ENCODE results near the gene COMT.
A peak's percentile ranks its signal among the peaks of the same experiment; 100 is the strongest.

Gene COMT

GRCh38 chr22:19969141-19969928 lies 27.8 kb downstream of the COMT start:
- no peak for DNase-seq (ENCODE audit: low spot score)

GRCh38 chr22:19970031-19970478 lies 28.5 kb downstream of the COMT start:
- DNase-seq (ENCODE audit: low spot score): no peak

GRCh38 chr22:19970479-19971275 lies 29.1 kb downstream of the COMT start:
- DNase-seq (ENCODE audit: low spot score): peak; percentile 88

GRCh38 chr22:19971276-19972124 lies 29.9 kb downstream of the COMT start:
- no peak for DNase-seq (ENCODE audit: low spot score)

GRCh38 chr22:19972251-19972650 lies 30.7 kb downstream of the COMT start:
- DNase-seq (ENCODE audit: low spot score): no peak

GRCh38 chr22:19972652-19973550 lies 31.3 kb downstream of the COMT start:
- DNase-seq (ENCODE audit: low spot score): no peak

GRCh38 chr22:19973551-19974267 lies 32.1 kb downstream of the COMT start:
- DNase-seq (ENCODE audit: low spot score): no peak

- DNase-seq (ENCODE audit: low spot score): peak; percentile 79
Observed at GRCh38 chr22:19974268-19974861, 32.8 kb downstream of the COMT start.

- DNase-seq (ENCODE audit: low spot score): no peak
Observed at GRCh38 chr22:19974935-19975706, 33.5 kb downstream of the COMT start.

GRCh38 chr22:19975707-19976035 lies 34.1 kb downstream of the COMT start:
- DNase-seq (ENCODE audit: low spot score): no peak

- DNase-seq (ENCODE audit: low spot score): no peak
Observed at GRCh38 chr22:19976671-19977070, 35.1 kb downstream of the COMT start.

- no peak for DNase-seq (ENCODE audit: low spot score)
Observed at GRCh38 chr22:19977296-19978243, 36.0 kb downstream of the COMT start.

GRCh38 chr22:19978748-19979147 lies 37.2 kb downstream of the COMT start:
- no peak for DNase-seq (ENCODE audit: low spot score)

GRCh38 chr22:19979712-19980493 lies 38.3 kb downstream of the COMT start:
- no peak for DNase-seq (ENCODE audit: low spot score)

- no peak for DNase-seq (ENCODE audit: low spot score)
Observed at GRCh38 chr22:19980766-19981165, 39.2 kb downstream of the COMT start.

GRCh38 chr22:19981171-19981960 lies 39.8 kb downstream of the COMT start:
- DNase-seq (ENCODE audit: low spot score): no peak
